Ovary (tissue), 9 donors: Measurements from ENCODE around the gene ALK. TPM values are rescaled to one million over a fixed set of nuclear protein-coding genes. Genes with fewer than 3 reads are reported as not detected.

Experiments
- DNase-seq, 5 donors: peaks; one replicate each; pipeline ENCODE4 v3.0.0-alpha.2; 2019 to 2020
- H3K27ac ChIP-seq, 2 donors: fragments of 200-600 bp; one replicate each; pipeline versions ENCODE4 v1.5.1 to v1.8.0; 2019 to 2022
- H3K27me3 ChIP-seq: fragments of 200-600 bp; one replicate; pipeline ENCODE4 v1.8.0; 2022
- H3K36me3 ChIP-seq: fragments of 200-600 bp; sonication (generic); one replicate; pipeline ENCODE4 v1.5.1; 2019
- H3K4me1 ChIP-seq: one replicate; pipeline ENCODE4 v1.8.1; 2013; ENCODE audit warnings: mild to moderate bottlenecking, moderate library complexity; ENCODE audit not compliant: insufficient read depth
- H3K4me3 ChIP-seq: fragments of 200-600 bp; sonication (generic); one replicate; pipeline ENCODE4 v1.5.1; 2017
- H3K9me3 ChIP-seq, 2 donors: fragments of 200-600 bp in 1 of 2; sonication (generic) in 1 of 2; one replicate each; pipeline versions ENCODE4 v1.5.1 to v1.8.1; 2013 to 2019; ENCODE audit warnings: mild to moderate bottlenecking in 1 of 2, moderate library complexity in 1 of 2
- EP300 ChIP-seq: sonication (generic); formaldehyde crosslinking; IDR thresholded peaks from one replicate; pipeline ENCODE4 v1.6.1; 2017; ENCODE audit warnings: antibody characterized with exemption
- POLR2A ChIP-seq: fragments of 450-650 bp; IDR thresholded peaks from one replicate; pipeline ENCODE4 v1.6.1; 2017; ENCODE audit warnings: antibody characterized with exemption, mild to moderate bottlenecking, moderate library complexity
- WGBS, 3 donors: extraction: QIAGEN DNeasy Blood & Tissue Kit in 1 of 3; methylation state at CpG; one replicate each; pipeline versions ENCODE4 v1.1.5 to v1.1.7; 2013 to 2017; 5-methylcytosine and 5-hydroxymethylcytosine counted together
- intact Hi-C, 4 donors: fragments of 100-400 bp; cut with DNase I; formaldehyde crosslinking; loops; one replicate each; pipeline versions ENCODE4 v1.11.0 to v1.15.1; 2022 to 2023
- polyA plus RNA-seq, 2 donors: library from polyadenylated mRNA; stranded (reverse); fragments of 200-250 nt in 1 of 2; fragments of 350-450 nt in 1 of 2; fragmentation: Illumina TruSeq in 1 of 2; extraction: RNeasy Lipid Tissue Mini Kit (QIAGEN cat#74804) in 1 of 2; gene quantifications; one replicate each; pipeline ENCODE4 v1.2.3, GENCODE V29; 2013 to 2014
- total RNA-seq, 7 donors: library from RNA; depleted of rRNA in 2 of 7; stranded (reverse); fragments of >200 nt in 2 of 7; fragmentation: NEBNext Ultra II Directional in 3 of 7; extraction: Animal tissue kit (Norgen Biotek cat#: 25700) in 3 of 7; gene quantifications; one replicate each; pipeline versions ENCODE4 v1.1.0 to v1.2.4, GENCODE V29; 2016 to 2023
- TF ChIP-seq, protein P1 (sequence below), 3 donors: fragments of 450-650 bp in 2 of 3; fragments of 200-600 bp in 1 of 3; IDR thresholded peaks; one replicate each; pipeline versions ENCODE4 v1.5.1 to v1.8.0; 2016 to 2022; ENCODE audit warnings: antibody characterized with exemption in 3 of 3, mild to moderate bottlenecking in 1 of 3
- donor health status: DM: no; HTN: no; CAD: no; lungs with moderate emphysema.
- donor health status: DM: no; HTN: no; CAD: no.
- donor health status: Bipolar disorder and iron deficiency.
- donor health status: DM: yes; HTN: yes; CAD: no.
- donor health status: DM: no; HTN: no; CAD: no.
- donor health status: DM: yes; HTN: yes; CAD: no.

The ALK gene
- total and polyA plus RNA-seq, 9 donors, result 0.05 to 1.7 (median 0.23) TPM; not detected in 1

DNA sequence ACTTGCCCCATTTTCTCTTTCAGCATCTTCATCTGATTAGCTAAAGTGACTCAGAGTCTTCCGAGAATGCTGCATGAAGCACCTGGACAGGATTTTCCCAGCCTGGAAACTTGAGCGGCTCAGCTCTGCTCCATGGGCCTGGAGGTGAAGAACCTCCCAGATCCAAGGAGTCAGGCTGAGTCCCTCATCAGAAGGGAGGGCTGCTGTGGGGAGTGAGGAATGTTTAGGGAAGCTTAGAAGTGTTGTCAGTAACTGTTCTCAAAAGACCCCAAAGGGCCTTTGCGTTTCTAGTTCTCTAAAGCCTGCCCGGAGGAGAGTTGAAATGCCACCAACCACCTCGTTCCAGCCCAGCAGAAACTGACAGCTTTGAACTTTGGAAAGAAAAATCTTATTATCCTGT lies 649.1 kb downstream of the ALK start:
- intact Hi-C loops, result no loop called here
- no peaks in the 10 kb centered on the region for H3K4me1 ChIP-seq
- 58 to 74% (median 59%) methylated on average over 5 of the region's 5 CpGs for WGBS, 3 donors
- no peak overlapping the region for H3K4me3 ChIP-seq
- no peaks in the 10 kb centered on the region for H3K9me3 ChIP-seq
- H3K27ac ChIP-seq, result no peak overlapping the region
- H3K36me3 ChIP-seq, result no peaks in the 10 kb centered on the region
- TF ChIP-seq POLR2A, result no peak
- TF ChIP-seq, protein P1, sequence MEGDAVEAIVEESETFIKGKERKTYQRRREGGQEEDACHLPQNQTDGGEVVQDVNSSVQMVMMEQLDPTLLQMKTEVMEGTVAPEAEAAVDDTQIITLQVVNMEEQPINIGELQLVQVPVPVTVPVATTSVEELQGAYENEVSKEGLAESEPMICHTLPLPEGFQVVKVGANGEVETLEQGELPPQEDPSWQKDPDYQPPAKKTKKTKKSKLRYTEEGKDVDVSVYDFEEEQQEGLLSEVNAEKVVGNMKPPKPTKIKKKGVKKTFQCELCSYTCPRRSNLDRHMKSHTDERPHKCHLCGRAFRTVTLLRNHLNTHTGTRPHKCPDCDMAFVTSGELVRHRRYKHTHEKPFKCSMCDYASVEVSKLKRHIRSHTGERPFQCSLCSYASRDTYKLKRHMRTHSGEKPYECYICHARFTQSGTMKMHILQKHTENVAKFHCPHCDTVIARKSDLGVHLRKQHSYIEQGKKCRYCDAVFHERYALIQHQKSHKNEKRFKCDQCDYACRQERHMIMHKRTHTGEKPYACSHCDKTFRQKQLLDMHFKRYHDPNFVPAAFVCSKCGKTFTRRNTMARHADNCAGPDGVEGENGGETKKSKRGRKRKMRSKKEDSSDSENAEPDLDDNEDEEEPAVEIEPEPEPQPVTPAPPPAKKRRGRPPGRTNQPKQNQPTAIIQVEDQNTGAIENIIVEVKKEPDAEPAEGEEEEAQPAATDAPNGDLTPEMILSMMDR (IDR thresholded peaks at IDR 0.05), result no peak
- TF ChIP-seq EP300, result no peak
- H3K27me3 ChIP-seq, result no peaks in the 10 kb centered on the region
- DNase-seq, result no peak

DNA sequence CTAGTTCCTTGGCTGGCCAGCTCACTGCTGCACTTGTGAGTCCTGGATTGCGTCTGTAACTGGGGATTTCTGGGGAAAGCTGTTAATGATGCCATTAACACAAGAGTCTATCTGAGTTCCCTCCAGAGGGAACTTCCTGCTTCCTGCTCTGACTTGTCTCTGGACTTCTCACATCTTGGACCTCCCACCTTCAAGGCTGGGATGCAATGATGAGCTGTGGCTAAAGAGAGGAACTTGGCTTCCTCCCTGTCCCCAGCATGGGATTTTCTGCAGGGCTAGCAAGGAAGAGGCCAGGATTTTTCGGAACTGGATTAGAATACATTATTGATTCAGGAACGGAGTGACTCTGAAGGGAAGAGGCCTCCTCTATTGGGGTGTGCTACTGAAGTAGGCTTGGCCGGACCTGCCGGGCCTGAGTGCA lies 650.7 kb downstream of the ALK start:
- H3K27me3 ChIP-seq, result no peaks in the 10 kb centered on the region
- TF ChIP-seq, protein P1 (IDR thresholded peaks at IDR 0.05), result no peak
- no peak for TF ChIP-seq POLR2A
- no peak for TF ChIP-seq EP300
- no peak for DNase-seq
- intact Hi-C loops, result no loop called here
- 91 to 95% (median 92%) methylated on average over 5 of the region's 5 CpGs for WGBS, 3 donors
- no peak overlapping the region for H3K4me3 ChIP-seq
- H3K4me1 ChIP-seq, result no peaks in the 10 kb centered on the region
- H3K27ac ChIP-seq, result no peak overlapping the region
- H3K9me3 ChIP-seq, result no peaks in the 10 kb centered on the region
- H3K36me3 ChIP-seq, result no peaks in the 10 kb centered on the region

DNA sequence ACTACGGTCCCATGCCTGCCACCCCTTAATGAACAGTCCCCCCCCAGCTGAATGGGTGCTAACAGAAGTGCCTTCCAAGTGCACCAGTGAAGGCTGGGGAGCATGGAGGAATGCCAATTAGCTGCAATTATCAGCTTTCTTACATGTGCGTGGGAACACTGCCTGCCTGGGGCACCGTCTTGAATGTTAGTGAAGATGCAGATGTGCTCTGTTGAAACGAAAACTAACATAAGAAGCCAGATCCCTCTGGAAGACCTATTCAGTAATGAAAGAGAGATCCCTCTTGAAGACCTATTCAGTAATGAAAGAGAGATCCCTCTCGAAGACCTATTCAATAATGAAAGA lies 651.6 kb downstream of the ALK start:
- no peak for DNase-seq
- H3K36me3 ChIP-seq, result no peaks in the 10 kb centered on the region
- intact Hi-C loops, result no loop called here
- H3K27ac ChIP-seq, result no peak overlapping the region
- no peak overlapping the region for H3K4me3 ChIP-seq
- TF ChIP-seq, protein P1 (IDR thresholded peaks at IDR 0.05), result no peak
- TF ChIP-seq EP300 (no peak), POLR2A (no peak)
- no peaks in the 10 kb centered on the region for H3K27me3 ChIP-seq
- WGBS, 3 donors, result 36 to 52% (median 39%) methylated on average over 5 of the region's 5 CpGs
- no peaks in the 10 kb centered on the region for H3K4me1 ChIP-seq
- H3K9me3 ChIP-seq, result no peaks in the 10 kb centered on the region

DNA sequence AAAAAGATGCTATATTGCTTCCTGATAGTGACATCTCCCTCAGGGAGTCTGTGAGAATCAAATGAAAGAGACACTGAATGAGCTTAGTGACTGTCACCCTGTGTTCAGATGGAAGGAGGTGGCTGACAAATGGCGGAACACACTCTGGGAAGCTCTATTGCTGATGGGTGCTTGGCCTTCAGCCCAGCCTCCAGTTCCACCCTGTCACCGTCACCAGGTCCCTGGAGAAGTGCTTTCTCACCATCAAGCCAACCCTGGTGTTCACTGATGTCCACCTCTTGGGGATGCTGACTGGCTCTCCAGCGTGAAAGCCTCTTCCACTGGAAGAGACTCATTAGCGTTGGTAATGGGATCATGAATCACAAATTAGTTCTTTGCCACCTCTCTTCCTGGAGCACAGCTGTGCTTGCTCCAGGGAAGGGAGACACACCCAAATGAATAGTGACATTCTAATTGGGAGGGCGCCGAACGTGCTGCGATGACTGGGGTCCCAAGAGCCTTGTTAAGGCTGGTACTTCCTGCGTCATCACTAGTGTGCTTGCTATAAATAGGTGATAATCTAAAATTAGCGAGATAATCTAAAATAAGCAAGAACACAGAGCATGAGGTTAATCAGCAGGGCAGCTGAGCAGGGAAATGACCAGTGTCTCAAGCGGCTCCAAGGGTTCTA lies 652.2 kb downstream of the ALK start:
- no peak for TF ChIP-seq POLR2A
- Histone ChIP-seq H3K36me3 (no peaks in the 10 kb centered on the region), H3K27ac (no peak overlapping the region), H3K4me3 (no peak overlapping the region), H3K27me3 (no peaks in the 10 kb centered on the region), H3K9me3 (no peaks in the 10 kb centered on the region), H3K4me1 (no peaks in the 10 kb centered on the region)
- WGBS, 3 donors, result 77 to 82% (median 78%) methylated on average over 11 of the region's 11 CpGs
- intact Hi-C loops, result no loop called here
- no peak for DNase-seq

DNA sequence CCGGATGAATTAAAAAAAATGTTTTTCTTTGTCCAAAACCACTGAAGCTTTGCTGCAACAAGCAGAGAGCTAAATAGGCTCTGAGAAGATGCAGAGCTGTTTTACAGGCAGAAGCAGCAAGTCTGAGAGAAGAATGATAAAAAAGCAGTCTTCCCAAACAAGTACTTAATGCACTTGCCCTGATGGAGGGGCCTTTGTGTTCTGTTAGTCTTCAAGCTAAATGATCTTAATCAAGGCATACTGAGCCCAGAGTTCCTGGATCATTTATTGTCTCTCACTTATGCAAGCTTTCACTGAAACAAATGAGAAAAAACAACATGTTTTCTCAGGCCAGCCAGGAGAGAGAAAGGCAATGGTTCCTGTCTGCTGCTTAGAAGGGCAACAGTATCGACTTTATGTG lies 653.7 kb downstream of the ALK start:
- no peaks in the 10 kb centered on the region for H3K27me3 ChIP-seq
- no peak for DNase-seq
- TF ChIP-seq POLR2A, result no peak
- TF ChIP-seq EP300, result no peak
- TF ChIP-seq, protein P1 (IDR thresholded peaks at IDR 0.05), result no peak
- no peaks in the 10 kb centered on the region for H3K4me1 ChIP-seq
- no peaks in the 10 kb centered on the region for H3K36me3 ChIP-seq
- 32 to 38% (median 36%) methylated on average over 2 of the region's 2 CpGs for WGBS, 3 donors
- no peak overlapping the region for H3K4me3 ChIP-seq
- H3K27ac ChIP-seq, result no peak overlapping the region
- intact Hi-C loops, result no loop called here
- H3K9me3 ChIP-seq, result no peaks in the 10 kb centered on the region
